GM21723 (cell line): ENCODE measurements around the gene PRKG1.

Source experiments
- ATAC-seq: cut with Tn5 transposase; IDR thresholded peaks from one replicate; pipeline ENCODE4 v1.9.1; 2021; ENCODE audit warnings: mild to moderate bottlenecking, moderate library complexity; ENCODE audit not compliant: unreplicated experiment

PRKG1 gene

DNA sequence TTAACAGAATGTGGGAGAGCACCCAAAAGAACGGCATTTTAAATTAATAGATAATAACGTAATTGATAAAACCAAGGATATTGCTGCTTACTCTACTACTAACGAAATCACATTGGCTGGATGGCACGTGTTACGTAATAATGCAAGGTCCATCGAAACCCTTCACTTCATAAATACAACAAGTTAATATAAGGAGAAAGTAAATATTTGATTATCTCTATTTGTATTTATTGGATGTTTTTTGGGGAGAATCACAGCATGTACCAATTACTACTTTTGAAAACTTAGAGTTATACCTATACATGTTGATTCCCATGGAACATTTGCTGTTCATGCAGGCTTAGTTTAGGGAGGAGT, 1.6 kb downstream of the PRKG1 start:
- no peak for ATAC-seq

- ATAC-seq, result no peak
These were observed 2.1 kb downstream of the PRKG1 start for GRCh38 chr10:51076299-51076841.

- no peak for ATAC-seq
These were observed 2.8 kb downstream of the PRKG1 start for GRCh38 chr10:51077074-51077473.

GRCh38 chr10:51077507-51077906, 3.2 kb downstream of the PRKG1 start:
- ATAC-seq, result no peak

DNA sequence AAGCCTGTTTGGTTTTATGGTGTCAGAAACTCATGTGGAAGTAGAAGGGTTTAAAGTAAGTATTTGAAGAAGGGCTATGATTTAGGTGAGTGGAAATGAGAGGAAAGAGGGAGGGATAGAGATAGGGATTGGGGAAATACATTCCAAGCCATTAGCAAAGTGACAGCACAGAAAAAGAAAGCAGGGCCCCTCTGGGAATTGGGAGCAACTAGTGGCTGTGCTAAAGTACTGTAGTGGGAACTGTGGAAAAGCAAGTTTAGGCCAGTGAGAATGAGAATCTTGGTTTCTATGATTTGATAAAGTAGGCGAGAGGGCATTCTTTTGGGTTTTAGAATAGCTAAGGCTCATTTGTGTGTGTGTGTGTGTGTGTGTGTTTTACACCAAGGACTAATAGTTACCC, 5.0 kb downstream of the PRKG1 start:
- ATAC-seq, result no peak

DNA sequence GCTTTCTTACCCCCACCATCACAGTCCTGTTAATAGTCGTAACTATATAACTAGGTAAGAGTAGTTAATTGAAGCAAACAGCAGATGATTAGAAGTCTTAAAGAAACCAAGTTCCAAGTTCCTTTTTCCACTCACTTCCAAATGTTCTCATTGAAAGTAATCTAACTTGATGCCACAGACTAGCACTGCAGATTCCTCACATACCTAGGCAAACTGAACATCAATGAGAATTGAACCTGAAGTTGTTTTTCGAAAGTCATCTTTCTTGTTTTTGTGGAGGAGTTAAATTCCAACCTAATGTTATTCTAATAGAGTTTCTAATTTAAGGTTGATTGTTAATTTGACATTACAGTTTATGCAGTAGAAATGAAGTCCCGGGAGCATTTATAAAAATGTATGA, 5.5 kb downstream of the PRKG1 start:
- ATAC-seq, result no peak

DNA sequence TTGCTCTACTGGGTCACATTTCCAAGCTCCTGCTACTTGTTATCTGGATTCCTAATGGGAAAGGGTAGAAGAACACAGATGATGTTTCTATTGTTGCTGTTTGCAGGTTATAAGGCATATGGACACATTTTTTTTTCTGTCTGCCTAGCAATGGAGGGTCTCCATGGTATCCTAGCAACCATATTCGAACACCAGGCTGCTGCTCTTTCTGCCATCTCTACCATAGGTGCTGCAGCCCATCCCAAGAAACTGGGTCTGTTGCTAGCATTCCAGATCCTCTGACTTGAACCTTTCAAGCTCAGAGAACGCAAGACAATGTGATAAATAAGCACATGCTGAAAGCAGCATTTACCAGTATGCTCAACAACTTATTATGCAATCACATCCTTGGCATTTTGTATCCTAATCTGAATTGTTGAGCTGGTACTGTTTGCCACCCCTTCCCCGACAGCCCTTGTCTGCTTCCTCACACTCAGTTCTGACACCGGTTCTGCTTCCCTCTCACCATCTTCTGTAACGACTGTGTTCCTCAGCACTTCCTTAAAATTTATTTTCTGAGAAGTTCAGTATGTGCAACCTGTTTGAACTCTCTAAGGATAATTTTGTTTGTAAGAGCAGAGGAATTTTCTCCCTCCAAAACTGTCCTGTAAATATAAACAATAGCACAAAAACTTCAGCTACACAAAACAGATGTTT, 6.2 kb downstream of the PRKG1 start:
- ATAC-seq, result no peak

DNA sequence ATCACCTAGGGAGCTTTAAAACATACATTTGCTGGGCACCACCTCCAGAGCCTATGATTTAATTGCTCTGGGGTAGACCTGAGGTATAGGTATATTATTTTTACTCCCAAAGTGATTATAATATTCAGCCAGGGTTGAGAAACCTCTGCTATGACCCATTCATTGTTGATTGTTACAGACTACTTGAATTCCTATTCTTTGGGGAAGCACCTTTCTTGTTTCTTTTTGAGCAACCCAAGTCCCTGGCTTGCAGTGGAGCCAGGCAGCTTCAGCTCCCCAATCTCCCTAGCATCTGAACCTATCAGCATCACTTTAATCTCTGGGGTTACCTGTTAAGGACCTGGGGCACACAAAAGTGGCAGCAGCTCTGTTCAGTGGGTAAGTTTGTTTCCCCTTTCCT, 8.6 kb downstream of the PRKG1 start:
- no peak for ATAC-seq

DNA sequence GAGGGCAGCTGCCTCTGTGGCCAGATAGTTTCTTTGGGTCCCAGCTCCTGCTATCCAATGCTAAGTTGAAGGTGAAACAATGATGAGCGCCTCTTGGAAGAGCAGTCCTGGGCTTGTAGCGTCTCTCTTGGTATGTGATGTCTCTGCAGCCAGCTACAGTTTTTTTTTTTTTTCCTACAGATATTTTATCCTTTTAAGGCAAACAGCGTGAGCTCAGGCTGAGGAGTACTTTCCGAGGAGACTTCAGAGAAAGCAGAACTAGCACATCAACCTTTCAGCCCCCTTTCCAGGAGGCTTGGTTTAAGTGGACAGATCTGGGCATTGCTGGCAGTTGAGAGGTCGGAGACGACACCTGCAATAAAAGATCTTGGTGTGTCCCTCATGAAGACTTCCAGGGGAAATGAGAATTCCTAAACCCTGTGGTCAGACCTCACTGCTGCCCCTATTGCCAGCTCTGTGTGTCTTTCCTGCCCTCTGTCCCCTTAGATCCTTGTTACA, 9.1 kb downstream of the PRKG1 start:
- ATAC-seq, result no peak

GRCh38 chr10:51085204-51085603, 10.9 kb downstream of the PRKG1 start:
- no peak for ATAC-seq

GRCh38 chr10:51086710-51087109, 12.4 kb downstream of the PRKG1 start:
- ATAC-seq, result no peak

DNA sequence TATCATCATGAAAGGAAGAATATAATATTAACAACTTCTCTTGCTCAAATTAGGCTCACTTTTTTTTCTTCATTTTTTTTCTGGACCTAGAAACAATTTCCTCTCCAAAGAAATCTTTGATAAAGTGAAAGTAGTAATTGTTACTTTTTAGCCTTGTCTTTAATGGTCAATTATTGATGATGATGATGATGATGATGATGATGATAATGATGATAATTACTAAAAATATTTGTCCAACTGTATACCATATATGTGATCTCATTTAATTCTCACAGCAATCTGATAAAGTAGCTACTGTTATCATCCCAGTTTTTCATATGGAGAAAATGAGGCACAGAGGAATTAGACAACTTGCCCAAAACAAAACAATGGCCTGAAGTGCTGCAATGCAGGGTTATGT, 12.8 kb downstream of the PRKG1 start:
- ATAC-seq, result no peak

DNA sequence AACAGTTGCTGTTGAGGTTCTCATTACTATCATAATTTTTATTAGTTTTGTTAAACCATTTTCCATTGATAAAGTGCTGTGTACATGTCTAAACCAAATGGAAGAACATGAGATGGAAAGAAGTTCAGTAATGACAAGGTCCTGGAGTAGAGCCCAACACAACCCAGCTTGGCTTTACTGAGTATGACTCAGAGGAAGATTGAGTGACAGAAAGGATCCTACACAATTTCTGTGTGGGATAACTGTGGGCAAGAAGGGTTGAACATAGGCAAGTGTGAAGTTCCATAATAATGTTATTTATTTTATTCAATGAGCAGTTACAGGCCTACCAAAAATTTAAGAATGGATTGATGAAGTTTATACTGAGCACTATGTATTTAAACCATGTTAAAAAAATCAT, 15.9 kb downstream of the PRKG1 start:
- ATAC-seq, result no peak

DNA sequence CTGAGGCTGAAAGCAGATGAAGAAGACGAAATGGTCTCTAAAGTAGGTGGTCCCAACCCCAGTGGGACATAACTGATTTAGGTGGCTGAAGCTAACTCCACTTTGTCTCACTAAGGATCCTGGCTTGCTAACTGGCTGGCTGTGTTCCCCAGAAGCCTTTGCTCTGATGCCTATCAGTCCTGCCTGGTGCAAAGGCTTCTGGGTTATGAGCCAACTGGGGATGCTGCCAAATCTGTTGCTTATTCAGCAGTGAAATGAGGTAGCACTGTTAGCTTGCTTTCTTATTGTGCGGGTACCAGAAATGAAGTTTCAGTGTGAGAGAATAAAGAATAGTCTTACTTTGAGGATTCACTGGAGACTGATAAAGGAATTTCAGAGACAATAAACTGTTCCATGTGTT, 18.1 kb downstream of the PRKG1 start:
- ATAC-seq, result no peak

DNA sequence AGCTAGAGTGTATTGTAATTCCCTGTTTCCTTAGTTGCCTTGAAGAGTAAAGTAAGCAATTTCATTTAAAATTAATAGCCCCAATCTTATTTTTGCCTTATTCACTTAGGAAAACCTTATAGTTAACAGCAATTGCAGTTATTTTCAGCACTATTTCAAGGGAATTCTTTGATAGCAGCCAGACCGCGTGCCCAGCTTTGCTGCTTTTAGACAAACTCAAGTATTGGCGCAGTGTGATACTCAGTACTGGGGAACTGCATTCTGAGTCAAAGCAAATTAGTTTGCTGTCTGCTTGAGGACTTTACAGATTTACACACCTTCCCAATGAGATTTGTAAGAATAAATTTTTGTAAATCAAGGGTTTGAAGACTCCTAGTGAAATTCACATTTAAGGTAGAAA, 21.2 kb downstream of the PRKG1 start:
- no peak for ATAC-seq

DNA sequence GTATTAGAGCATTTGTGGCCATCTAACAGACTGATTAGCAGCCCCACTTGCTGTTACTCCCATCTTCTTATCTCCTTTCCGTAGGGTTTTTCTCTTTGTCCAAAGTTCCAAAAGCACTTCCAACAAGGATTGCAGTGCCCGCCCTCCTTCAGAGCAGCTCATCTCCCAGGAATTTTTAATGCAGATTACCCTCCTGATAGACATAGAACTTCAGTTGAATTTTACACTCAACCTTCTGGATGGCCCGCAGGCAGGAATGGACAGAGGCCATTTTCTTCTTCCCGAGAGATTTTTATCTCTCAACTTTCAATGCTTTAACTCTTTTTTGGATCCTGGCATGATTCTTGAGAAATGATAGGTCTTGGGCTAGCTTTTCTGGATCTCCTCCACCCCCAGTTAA, 23.3 kb downstream of the PRKG1 start:
- ATAC-seq, result no peak

GRCh38 chr10:51100221-51100620, 25.9 kb downstream of the PRKG1 start:
- ATAC-seq, result no peak

DNA sequence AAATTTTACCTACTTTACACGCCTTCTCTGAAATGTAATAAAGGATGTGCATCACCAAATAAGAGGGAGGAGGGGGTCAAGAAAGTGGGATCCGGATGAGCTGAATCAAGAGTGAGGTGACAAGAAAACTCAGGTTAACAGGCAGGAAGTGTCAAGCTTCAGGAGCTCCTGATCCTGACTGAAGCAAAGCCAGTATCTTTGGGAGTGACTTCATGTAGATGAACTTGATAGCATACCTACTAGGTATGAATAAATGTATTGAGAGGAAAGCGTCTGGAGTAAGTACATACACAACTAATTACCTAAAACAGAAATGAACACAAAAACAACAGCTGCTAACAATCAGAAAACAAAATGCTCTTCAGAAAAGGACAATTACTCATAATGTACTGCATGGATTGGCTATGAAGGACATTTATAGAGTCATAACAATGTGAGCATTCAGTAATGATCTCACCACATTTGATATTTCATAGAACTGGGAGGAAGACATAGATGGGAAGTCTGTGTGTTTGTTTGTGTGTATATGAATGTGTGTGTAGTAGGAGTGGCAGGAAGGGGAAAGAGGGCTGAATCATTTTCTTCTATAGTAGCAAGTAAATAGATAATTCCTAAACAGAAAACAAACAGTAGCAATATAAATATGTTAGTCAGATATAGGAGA, 29.4 kb downstream of the PRKG1 start:
- no peak for ATAC-seq

DNA sequence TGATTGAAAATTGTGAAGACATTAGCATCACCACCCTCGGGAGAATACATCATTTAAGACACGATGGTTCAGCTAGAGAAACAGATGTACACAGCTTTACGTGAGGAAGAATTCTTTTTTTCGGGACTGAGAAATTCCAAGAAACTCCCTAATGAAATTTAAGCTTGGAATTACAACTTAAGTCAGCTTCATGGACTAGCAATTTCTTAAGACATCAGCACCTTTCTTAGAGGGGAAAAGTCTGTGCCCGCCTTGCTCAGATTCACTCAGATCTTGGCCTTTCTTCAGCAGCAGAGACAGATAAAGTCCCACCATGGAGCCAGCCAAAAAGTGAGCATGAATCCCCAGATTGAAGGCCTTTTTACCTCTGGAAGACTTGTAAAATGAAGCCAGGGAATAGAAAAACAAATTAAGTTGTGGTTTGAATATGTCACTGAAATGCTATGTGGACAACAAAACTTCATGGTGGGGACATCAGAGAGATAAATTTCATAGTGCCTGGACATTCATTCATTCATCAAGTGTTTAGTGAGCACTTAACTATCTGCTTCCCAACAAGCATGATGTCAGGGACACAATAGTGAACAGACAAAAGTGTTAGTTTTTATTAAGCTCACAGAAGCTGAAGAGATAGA, 32.1 kb downstream of the PRKG1 start:
- no peak for ATAC-seq

DNA sequence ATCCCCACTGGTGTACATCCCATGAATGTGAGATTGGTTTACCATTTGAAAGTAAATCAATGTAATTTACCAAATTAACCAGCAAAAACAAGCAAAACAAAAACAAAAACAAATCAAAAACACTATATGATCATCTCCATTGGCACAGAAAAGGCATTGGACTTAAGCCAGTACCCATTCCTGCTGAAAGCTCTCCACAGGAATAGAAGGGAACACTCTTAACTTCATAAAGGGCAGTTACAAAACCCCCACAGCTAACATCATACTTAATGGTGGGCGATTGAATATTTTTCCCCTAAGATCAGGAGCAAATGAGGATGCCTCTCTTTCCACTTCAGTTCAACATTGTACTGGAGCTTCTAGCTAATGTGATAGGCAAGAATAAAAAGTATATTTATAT, 34.1 kb downstream of the PRKG1 start:
- ATAC-seq, result no peak

DNA sequence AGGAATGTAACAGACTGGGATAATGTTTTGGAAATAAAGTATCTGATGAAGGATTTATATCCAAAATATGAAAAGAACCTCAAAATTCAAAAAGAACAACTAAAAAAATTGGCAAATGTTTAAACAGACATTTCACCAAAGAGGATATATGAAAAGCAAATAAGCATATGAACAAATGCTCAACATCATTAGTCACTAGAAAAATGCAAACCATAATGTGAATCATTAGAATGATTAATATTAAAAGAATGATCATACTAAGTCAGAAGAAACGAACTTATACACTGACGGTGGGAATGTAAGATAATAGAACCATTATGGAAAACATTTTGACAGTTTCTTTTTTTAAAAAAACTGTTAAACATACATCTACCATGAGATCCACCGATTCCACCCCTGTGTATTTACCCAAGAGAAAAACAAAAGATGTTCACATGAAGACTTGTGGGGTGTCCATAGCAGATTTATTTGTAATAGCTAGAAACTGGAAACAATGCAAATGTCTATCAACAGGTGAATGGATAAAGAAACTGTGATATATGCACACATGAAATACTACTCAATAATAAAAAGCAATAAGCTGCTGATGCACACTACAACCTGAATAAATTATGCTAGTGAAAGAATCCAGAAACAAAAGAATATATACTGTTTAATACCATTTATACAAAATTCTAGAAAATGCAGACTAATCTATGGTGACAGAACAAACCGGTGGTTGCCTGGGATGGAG, 35.7 kb downstream of the PRKG1 start:
- no peak for ATAC-seq
